Trophoblast cell (in vitro differentiated cells and primary cell): ENCODE data around the gene L3HYPDH.
A peak's percentile ranks its signal among the peaks of the same experiment; 100 is the strongest.

Experiments
- DNase-seq, 2 donors: peaks; one replicate each; pipeline ENCODE4 v3.0.0-alpha.2; 2016
- H2AFZ ChIP-seq: 2 replicates; pipeline ENCODE4 v1.6.1; 2013; ENCODE audit warnings: low read length, moderate library complexity, mild to moderate bottlenecking; ENCODE audit not compliant: insufficient read depth, poor library complexity
- H2AK5ac ChIP-seq: 2 replicates; pipeline ENCODE4 v1.6.1; 2013; ENCODE audit warnings: mild to moderate bottlenecking, low read length
- H2BK120ac ChIP-seq: 2 replicates; pipeline ENCODE4 v1.6.1; 2013; ENCODE audit warnings: low read length, mild to moderate bottlenecking, moderate library complexity; ENCODE audit not compliant: insufficient read depth, poor library complexity
- H2BK12ac ChIP-seq: 2 replicates; pipeline ENCODE4 v1.6.1; 2013; ENCODE audit warnings: mild to moderate bottlenecking, low read length, moderate library complexity
- H2BK5ac ChIP-seq: 2 replicates; pipeline ENCODE4 v1.6.1; 2013; ENCODE audit warnings: low read length, low read depth, moderate library complexity, mild to moderate bottlenecking; ENCODE audit not compliant: poor library complexity
- H3K14ac ChIP-seq: 2 replicates; pipeline ENCODE4 v1.6.1; 2013; ENCODE audit warnings: mild to moderate bottlenecking, low read length
- H3K18ac ChIP-seq: 2 replicates; pipeline ENCODE4 v1.6.1; 2013; ENCODE audit warnings: mild to moderate bottlenecking, low read length
- H3K23ac ChIP-seq: 2 replicates; pipeline ENCODE4 v1.6.1; 2013; ENCODE audit warnings: low read length
- H3K27ac ChIP-seq: 2 replicates; pipeline ENCODE4 v1.5.1; 2013; ENCODE audit warnings: low read depth, mild to moderate bottlenecking, inconsistent platforms, low read length, moderate library complexity
- H3K27me3 ChIP-seq: 2 replicates; pipeline ENCODE4 v1.6.1; 2013; ENCODE audit warnings: inconsistent platforms, mild to moderate bottlenecking, low read length, moderate library complexity; ENCODE audit not compliant: insufficient read depth
- H3K36me3 ChIP-seq, 2 experiments: 1 replicate in 1 of 2; 2 replicates in 1 of 2; pipeline ENCODE4 v1.6.1; 2013; ENCODE audit warnings: low read length in 2 of 2, mild to moderate bottlenecking in 2 of 2, moderate library complexity in 1 of 2; ENCODE audit not compliant: insufficient read depth in 2 of 2, control insufficient read depth in 1 of 2
- H3K4ac ChIP-seq: 2 replicates; pipeline ENCODE4 v1.6.1; 2013; ENCODE audit warnings: low read depth, mild to moderate bottlenecking, low read length, moderate library complexity
- H3K4me1 ChIP-seq, 2 experiments: 1 replicate in 1 of 2; 2 replicates in 1 of 2; pipeline ENCODE4 v1.6.1; 2013; ENCODE audit warnings: low read length in 2 of 2, mild to moderate bottlenecking in 2 of 2, moderate library complexity in 1 of 2; ENCODE audit not compliant: insufficient read depth in 2 of 2, control insufficient read depth in 1 of 2
- H3K4me2 ChIP-seq: 2 replicates; pipeline ENCODE4 v1.6.1; 2013; ENCODE audit warnings: inconsistent platforms, mild to moderate bottlenecking, low read length, moderate library complexity
- H3K4me3 ChIP-seq: 2 replicates; pipeline ENCODE4 v1.5.1; 2013; ENCODE audit warnings: mild to moderate bottlenecking, low read depth, low read length, inconsistent platforms
- H3K79me1 ChIP-seq: one replicate; pipeline ENCODE4 v1.6.1; 2013; ENCODE audit warnings: low read length
- H3K79me2 ChIP-seq: 2 replicates; pipeline ENCODE4 v1.6.1; 2013; ENCODE audit warnings: low read length, mild to moderate bottlenecking; ENCODE audit not compliant: control insufficient read depth, insufficient read depth, poor library complexity
- H3K9ac ChIP-seq: 2 replicates; pipeline ENCODE4 v1.6.1; 2013; ENCODE audit warnings: mild to moderate bottlenecking, low read length
- H3K9me3 ChIP-seq: 2 replicates; pipeline ENCODE4 v1.6.1; 2013; ENCODE audit warnings: low read depth, mild to moderate bottlenecking, control low read depth, inconsistent platforms, low read length; ENCODE audit not compliant: insufficient read depth
- H4K12ac ChIP-seq: 2 replicates; pipeline ENCODE4 v1.6.1; 2013; ENCODE audit warnings: low read depth, mild to moderate bottlenecking, low read length, moderate library complexity
- H4K8ac ChIP-seq: 2 replicates; pipeline ENCODE4 v1.6.1; 2013; ENCODE audit warnings: low read depth, mild to moderate bottlenecking, low read length, moderate library complexity
- H4K91ac ChIP-seq: one replicate; pipeline ENCODE4 v1.6.1; 2013; ENCODE audit warnings: low read depth, mild to moderate bottlenecking, low read length, moderate library complexity
- WGBS: extraction: QIAGEN DNeasy Blood & Tissue Kit; methylation state at CpG from one replicate; pipeline ENCODE4 v1.1.7; 2013; ENCODE audit warnings: missing lambda C conversion rate; ENCODE audit not compliant: insufficient read length, insufficient coverage; ENCODE audit errors: extremely low coverage; 5-methylcytosine and 5-hydroxymethylcytosine counted together

The L3HYPDH gene

GRCh38 chr14:59438195-59438647 is 46.0 kb downstream of the L3HYPDH start:
- no peaks in the 10 kb centered on the region for H3K9me3 ChIP-seq
- H2AFZ ChIP-seq: no peak overlapping the region
- H3K4me3 ChIP-seq: no peak overlapping the region
- H3K9ac ChIP-seq: no peak overlapping the region
- no peak overlapping the region for H2AK5ac ChIP-seq
- peak in 1 of 2 donors; percentile 8 for DNase-seq
- no peaks in the 10 kb centered on the region for H3K4me1 ChIP-seq
- no peak overlapping the region for H2BK12ac ChIP-seq
- no peak overlapping the region for H4K91ac ChIP-seq
- no peak overlapping the region for H2BK120ac ChIP-seq
- H3K79me1 ChIP-seq: no peaks in the 10 kb centered on the region
- WGBS: no CpG with 5 or more reads among the region's 1 CpG
- H3K36me3 ChIP-seq: no peaks in the 10 kb centered on the region
- H3K23ac ChIP-seq: no peak overlapping the region
- H4K8ac ChIP-seq: no peak overlapping the region
- H3K79me2 ChIP-seq: no peaks in the 10 kb centered on the region
- H3K27ac ChIP-seq: no peak overlapping the region
- no peak overlapping the region for H2BK5ac ChIP-seq
- no peak overlapping the region for H3K4ac ChIP-seq
- no peak overlapping the region for H3K14ac ChIP-seq
- no peak overlapping the region for H3K4me2 ChIP-seq
- H3K27me3 ChIP-seq: no peaks in the 10 kb centered on the region
- no peak overlapping the region for H3K18ac ChIP-seq
- H4K12ac ChIP-seq: no peak overlapping the region

DNA sequence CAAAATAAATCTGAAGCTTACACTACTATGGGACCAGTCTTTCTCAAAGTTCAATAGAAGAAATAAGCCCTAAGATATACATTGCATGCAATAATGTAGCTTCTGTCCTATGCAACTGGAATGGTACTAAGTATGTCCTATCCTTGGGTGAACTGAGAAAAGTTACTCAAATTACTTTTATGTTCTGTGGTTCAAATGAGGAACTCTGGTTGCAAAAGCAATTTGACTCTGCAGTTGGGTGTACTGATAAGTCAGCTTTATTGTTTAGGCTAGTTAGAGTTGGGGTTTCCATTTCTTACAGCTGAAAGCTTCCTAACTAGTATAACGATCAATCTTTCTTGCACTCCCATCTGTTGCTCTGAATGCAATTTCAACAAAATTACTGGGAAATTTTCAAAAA is 48.2 kb downstream of the L3HYPDH start:
- no peak for DNase-seq
- Histone ChIP-seq H3K79me2 (no peaks in the 10 kb centered on the region), H3K23ac (no peak overlapping the region), H3K79me1 (no peaks in the 10 kb centered on the region), H3K14ac (no peak overlapping the region), H3K27me3 (no peaks in the 10 kb centered on the region), H2BK12ac (no peak overlapping the region), H3K9ac (no peak overlapping the region), H3K4me2 (no peak overlapping the region), H3K27ac (no peak overlapping the region), H3K4me1 (no peaks in the 10 kb centered on the region), H4K8ac (no peak overlapping the region), H2AFZ (no peak overlapping the region), H3K18ac (no peak overlapping the region), H3K36me3 (no peaks in the 10 kb centered on the region), H2AK5ac (no peak overlapping the region), H3K4me3 (no peak overlapping the region), H3K4ac (no peak overlapping the region), H2BK5ac (no peak overlapping the region), H2BK120ac (no peak overlapping the region), H4K91ac (no peak overlapping the region), H3K9me3 (no peaks in the 10 kb centered on the region), H4K12ac (no peak overlapping the region)
- no CpG with 5 or more reads among the region's 1 CpG for WGBS

GRCh38 chr14:59435101-59435500 is 49.1 kb downstream of the L3HYPDH start:
- H3K23ac ChIP-seq: no peak overlapping the region
- H3K9ac ChIP-seq: no peak overlapping the region
- no peak overlapping the region for H2AFZ ChIP-seq
- no peak overlapping the region for H2AK5ac ChIP-seq
- H3K18ac ChIP-seq: no peak overlapping the region
- no peak overlapping the region for H3K4me2 ChIP-seq
- no peak overlapping the region for H4K12ac ChIP-seq
- H3K9me3 ChIP-seq: no peaks in the 10 kb centered on the region
- H3K36me3 ChIP-seq: no peaks in the 10 kb centered on the region
- no peaks in the 10 kb centered on the region for H3K27me3 ChIP-seq
- no peaks in the 10 kb centered on the region for H3K79me1 ChIP-seq
- no peak overlapping the region for H3K27ac ChIP-seq
- no peaks in the 10 kb centered on the region for H3K79me2 ChIP-seq
- H3K14ac ChIP-seq: no peak overlapping the region
- WGBS: no CpG with 5 or more reads among the region's 3 CpGs
- no peak overlapping the region for H2BK120ac ChIP-seq
- no peak overlapping the region for H2BK12ac ChIP-seq
- H3K4me3 ChIP-seq: no peak overlapping the region
- H4K91ac ChIP-seq: no peak overlapping the region
- H3K4ac ChIP-seq: no peak overlapping the region
- no peak for DNase-seq
- H3K4me1 ChIP-seq: no peaks in the 10 kb centered on the region
- H2BK5ac ChIP-seq: no peak overlapping the region
- no peak overlapping the region for H4K8ac ChIP-seq

GRCh38 chr14:59429790-59430189 is 54.4 kb downstream of the L3HYPDH start:
- Histone ChIP-seq H4K91ac (no peak overlapping the region), H3K27me3 (no peaks in the 10 kb centered on the region)
- WGBS: no CpG with 5 or more reads among the region's 4 CpGs

More at GRCh38 chr14:59429790-59430189, 54.4 kb downstream of the L3HYPDH start:
- Histone ChIP-seq H2BK5ac (no peak overlapping the region), H3K79me2 (no peaks in the 10 kb centered on the region), H3K79me1 (no peaks in the 10 kb centered on the region), H3K18ac (no peak overlapping the region), H4K12ac (no peak overlapping the region), H3K9me3 (no peaks in the 10 kb centered on the region), H4K8ac (no peak overlapping the region), H3K14ac (no peak overlapping the region), H3K4me3 (no peak overlapping the region), H3K4ac (no peak overlapping the region), H2BK120ac (no peak overlapping the region), H3K27ac (no peak overlapping the region), H3K4me1 (peaks cover 0 to 1% of the 10 kb centered on the region in 2 experiments), H2AFZ (no peak overlapping the region), H2AK5ac (no peak overlapping the region), H3K9ac (no peak overlapping the region), H3K4me2 (no peak overlapping the region), H2BK12ac (no peak overlapping the region), H3K23ac (no peak overlapping the region), H3K36me3 (no peaks in the 10 kb centered on the region)
- DNase-seq: no peak
